A549 (cell line): ENCODE results near the gene VPS51.

Experiments
- CHD2 ChIP-seq: fragments of 150-350 bp; IDR thresholded peaks from 2 replicates; pipeline ENCODE4 v1.6.1; 2014; ENCODE audit warnings: low read length; ENCODE audit not compliant: partially characterized antibody
- KDM1A ChIP-seq: fragments of 200-600 bp; sonication (generic); IDR thresholded peaks from 2 replicates; pipeline ENCODE4 v1.6.1; 2016; ENCODE audit warnings: low read depth, mild to moderate bottlenecking
- RARB ChIP-seq: fragments of 250-450 bp; sonication (Bioruptor Pico); IDR thresholded peaks from 2 replicates; pipeline ENCODE4 v1.8.0; 2021; ENCODE audit warnings: mild to moderate bottlenecking, moderate library complexity
- ZFP36 ChIP-seq: fragments of 450-650 bp; IDR thresholded peaks from 2 replicates; pipeline ENCODE4 v1.6.1; 2014; ENCODE audit warnings: borderline replicate concordance; ENCODE audit not compliant: partially characterized antibody

GRCh38 chr11:65156256-65156655 is 60.2 kb downstream of the VPS51 start:
- TF ChIP-seq ZFP36 (no peak), KDM1A (no peak), CHD2 (no peak), RARB (CRISPR knock-in tag) (no peak)
